NCI-H524 treated with DMSO at 0.1 percent for 48 hours (cell line): Measurements from ENCODE around the gene TDRD12.
"Not testable (repeated sequence)": the region's sequence is repeated elsewhere in the genome, so short reads cannot be mapped to it uniquely, and the experiment has no call there.

Source experiments
- DNase-seq: peaks from one replicate; lab custom pipeline; 2025; lab: John Stamatoyannopoulos, UW

The TDRD12 gene

GRCh38 chr19:32867436-32867835 lies 147.9 kb downstream of the TDRD12 start:
- not testable (repeated sequence) for DNase-seq

- no peak for DNase-seq
These were observed 148.8 kb downstream of the TDRD12 start for GRCh38 chr19:32868206-32868950.

GRCh38 chr19:32869369-32869965 lies 149.9 kb downstream of the TDRD12 start, which contains the start of gene SLC7A9:
SLC7A9 (minus strand) TSS chr19:32869767; CDS start chr19:32868534, 1,233 bp downstream.
- DNase-seq: no peak

- DNase-seq: no peak
These were observed 150.5 kb downstream of the TDRD12 start for GRCh38 chr19:32869966-32870573.

- no peak for DNase-seq
These were observed 151.4 kb downstream of the TDRD12 start for GRCh38 chr19:32870981-32871451.

GRCh38 chr19:32872391-32872790 lies 152.8 kb downstream of the TDRD12 start:
- no peak for DNase-seq

GRCh38 chr19:32873247-32873959 lies 153.8 kb downstream of the TDRD12 start:
- DNase-seq: no peak

- no peak for DNase-seq
These were observed 155.0 kb downstream of the TDRD12 start for GRCh38 chr19:32874605-32875004.

GRCh38 chr19:32875428-32875827 lies 155.9 kb downstream of the TDRD12 start:
- DNase-seq: no peak

- DNase-seq: no peak
These were observed 156.8 kb downstream of the TDRD12 start for GRCh38 chr19:32876236-32876918.

- no peak for DNase-seq
These were observed 157.3 kb downstream of the TDRD12 start for GRCh38 chr19:32876919-32877285.
